GM18502 (cell line): ENCODE data around the gene SLC25A33.
"Not testable (repeated sequence)": the region's sequence is repeated elsewhere in the genome, so short reads cannot be mapped to it uniquely, and the experiment has no call there.

Source experiments
- ATAC-seq: cut with Tn5 transposase; IDR thresholded peaks from one replicate; pipeline ENCODE4 v1.9.1; 2021; ENCODE audit warnings: mild to moderate bottlenecking; ENCODE audit not compliant: unreplicated experiment, poor library complexity

SLC25A33 gene, protein sequence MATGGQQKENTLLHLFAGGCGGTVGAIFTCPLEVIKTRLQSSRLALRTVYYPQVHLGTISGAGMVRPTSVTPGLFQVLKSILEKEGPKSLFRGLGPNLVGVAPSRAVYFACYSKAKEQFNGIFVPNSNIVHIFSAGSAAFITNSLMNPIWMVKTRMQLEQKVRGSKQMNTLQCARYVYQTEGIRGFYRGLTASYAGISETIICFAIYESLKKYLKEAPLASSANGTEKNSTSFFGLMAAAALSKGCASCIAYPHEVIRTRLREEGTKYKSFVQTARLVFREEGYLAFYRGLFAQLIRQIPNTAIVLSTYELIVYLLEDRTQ

GRCh38 chr1:9539165-9539828, at the start of gene SLC25A33:
Gene SLC25A33, plus strand, starts transcription at chr1:9539465. Its CDS starts 227 bp downstream, at chr1:9539692.
- peak; percentile 95 for ATAC-seq

DNA sequence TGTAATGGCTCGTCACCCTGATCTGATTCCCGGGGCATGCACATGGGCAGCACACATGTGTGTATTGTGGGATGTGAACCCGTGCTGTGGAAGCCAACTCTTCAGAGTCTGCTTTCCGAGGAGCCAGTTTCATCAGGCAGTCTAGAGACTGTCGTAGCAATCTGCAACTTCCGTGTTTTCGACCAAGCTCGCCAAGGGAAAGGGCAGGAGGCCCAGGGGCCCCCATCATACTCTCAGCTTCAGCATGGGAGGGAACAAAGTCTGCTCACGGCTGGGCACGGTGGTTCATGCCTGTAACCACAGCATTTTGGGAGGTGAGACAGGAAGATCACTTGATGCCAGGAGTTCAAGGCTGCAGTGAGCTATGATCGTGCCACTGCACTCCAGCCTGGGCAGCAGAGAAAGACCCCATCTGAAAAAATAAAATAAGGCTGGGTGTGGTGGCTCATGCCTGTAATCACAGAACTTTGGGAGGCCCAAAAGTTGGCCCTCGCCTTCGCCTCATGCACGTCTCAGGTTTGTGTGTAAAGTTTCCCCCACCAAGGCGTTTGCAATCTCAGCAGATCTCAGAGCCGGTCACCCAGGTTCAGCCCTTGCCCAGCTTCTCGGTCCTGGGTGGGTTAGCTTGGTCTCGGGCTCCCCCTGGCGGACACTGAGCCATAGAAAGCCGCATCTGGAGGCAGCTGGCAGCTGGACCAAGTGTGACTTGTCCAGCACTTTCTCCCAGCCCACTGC, 48.5 kb upstream of the SLC25A33 start:
- ATAC-seq, result no peak

DNA sequence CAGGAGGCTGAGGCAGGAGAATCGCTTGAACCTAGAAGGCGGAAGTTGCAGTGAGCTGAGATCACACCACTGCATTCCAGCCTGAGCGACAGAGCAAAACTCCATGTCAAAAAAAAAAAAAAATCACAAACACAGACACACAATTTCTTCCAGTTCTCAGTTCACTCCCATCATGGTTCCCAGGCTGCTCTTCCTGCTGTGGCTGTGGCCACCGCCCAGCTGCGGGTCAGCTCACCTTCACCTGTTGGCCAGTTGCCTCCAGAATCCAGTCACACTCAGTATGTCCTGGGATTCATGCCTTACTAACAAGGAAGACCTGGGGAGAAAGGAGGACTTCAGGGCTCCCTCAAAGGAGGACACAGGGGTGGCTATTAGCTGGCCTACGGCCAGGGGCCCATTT, 45.9 kb upstream of the SLC25A33 start:
- no peak for ATAC-seq

GRCh38 chr1:9494936-9495758, 44.1 kb upstream of the SLC25A33 start:
- no peak for ATAC-seq

DNA sequence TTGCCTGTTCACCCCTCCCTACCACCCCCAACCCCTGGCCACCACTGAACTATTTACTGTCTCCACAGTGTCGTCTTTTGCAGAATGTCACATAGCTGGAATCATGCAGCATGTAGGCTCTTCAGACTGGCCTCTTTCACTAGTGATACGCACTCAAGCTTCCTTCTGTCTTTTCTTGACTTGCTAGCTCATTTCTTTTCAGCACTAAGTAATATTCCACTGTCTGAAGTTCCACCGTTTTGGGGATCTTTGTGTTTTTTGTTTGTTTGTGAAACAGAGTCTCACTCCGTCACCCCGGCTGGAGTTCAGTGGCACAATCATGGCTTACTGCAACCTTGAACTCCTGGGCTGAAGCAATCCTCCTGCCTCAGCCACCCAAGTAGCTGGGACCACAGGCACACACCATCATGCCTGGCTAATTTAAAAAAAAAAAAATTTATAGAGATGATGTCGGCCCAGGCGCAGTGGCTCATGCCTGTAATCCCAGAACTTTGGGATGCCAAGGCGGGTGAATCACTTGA, 43.4 kb upstream of the SLC25A33 start:
- no peak for ATAC-seq

DNA sequence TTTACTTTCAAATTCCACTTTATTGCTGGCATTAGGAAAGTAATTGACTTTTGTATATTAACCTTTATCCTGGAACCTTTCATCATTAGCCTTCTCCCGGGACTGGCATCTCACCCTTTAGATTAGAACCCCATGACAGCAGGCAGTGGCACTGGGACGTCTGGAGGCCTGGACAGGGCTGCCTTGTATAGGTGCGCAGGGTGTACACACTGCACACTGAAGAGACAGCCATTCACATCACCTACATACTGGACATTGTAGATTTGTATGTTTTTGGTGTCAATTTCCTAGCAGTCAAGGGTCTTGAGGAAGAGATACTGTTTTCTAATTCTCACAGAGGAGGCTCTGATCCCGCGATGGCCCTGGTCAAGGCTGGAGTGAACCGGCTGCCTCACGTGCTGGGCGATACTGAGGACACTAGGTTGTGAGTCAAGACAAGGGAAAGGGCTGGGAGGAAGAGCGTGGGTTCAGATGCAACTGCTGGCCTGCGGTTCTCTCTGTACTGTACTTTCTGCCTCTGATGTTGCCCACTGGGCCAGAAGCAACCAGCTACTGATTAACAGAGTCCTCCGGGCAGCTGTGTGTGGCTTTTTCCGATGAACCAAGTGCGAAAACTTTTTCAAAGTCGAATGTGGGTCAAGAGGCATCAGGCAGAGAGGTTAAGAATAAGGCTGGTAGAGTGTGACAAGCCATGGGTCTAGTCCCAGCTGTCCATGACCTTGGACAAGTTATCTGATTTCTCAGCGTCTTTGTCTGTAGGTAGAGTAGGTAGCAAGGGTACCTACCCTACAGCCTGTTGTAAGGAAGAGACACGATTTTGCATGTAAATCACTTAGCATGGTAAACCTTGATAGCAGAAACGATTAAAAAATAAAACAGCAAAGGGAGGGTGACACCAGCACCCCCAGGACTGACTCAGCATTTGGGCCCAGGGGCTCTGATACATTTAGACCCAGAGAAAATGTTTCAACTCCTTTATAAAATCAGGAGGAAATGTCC, 38.2 kb upstream of the SLC25A33 start:
- no peak for ATAC-seq

DNA sequence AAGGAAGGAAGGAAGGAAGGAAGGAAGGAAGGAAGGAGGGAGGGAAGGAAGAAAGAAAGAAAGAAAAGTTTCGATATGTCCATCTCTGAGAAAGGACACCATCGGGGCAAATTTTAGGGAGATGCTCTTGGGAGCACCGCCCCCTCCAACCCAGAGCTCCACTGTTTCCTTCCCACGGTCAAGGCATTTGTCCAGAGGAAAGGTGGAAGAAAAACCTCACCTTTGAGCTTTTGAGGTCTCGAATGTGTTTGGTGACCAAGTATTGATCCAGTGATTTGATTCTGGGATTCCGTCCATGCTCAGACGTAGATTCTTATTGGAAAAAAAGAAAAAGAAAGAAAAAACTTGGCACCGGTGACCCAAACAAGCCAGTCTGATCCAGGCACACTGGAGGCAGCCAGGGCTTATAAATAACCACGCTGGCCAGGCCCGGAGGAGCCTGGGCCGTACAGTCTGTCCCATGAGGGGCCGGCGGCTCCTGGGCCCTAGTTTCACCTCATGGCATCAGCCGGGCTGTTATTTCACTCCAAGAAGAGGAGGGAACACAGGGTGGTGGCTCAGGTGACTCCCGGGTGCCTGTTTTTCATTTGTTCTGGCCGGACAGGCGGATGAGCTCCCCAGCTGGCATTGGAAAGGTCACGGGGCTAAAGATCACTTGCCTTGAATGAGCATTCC, 36.1 kb upstream of the SLC25A33 start:
- ATAC-seq, result no peak

GRCh38 chr1:9505143-9505542, 34.1 kb upstream of the SLC25A33 start:
- no peak for ATAC-seq

DNA sequence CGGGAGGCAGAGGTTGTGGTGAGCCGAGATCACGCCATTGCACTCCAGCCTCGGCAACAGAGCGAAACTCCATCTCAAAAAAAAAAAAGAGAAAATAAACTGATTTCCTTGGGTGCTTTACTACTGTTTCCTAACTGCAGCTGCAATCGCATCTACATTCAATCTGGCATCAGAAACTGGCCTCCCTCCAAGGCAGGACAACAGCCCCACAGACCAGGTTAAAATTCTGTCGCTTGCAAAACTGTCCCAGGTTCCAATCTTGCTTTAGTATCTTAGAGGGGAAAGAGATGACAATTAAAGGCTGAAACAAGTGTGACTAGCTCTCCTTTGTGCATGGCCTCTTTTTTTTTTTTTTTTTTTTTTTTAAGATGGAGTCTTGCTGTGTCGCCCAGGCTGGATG, 32.4 kb upstream of the SLC25A33 start:
- no peak for ATAC-seq

- no peak for ATAC-seq
Observed at GRCh38 chr1:9510130-9510529, 29.1 kb upstream of the SLC25A33 start.

- not testable (repeated sequence) for ATAC-seq
Observed at GRCh38 chr1:9515550-9515949, 23.7 kb upstream of the SLC25A33 start.

DNA sequence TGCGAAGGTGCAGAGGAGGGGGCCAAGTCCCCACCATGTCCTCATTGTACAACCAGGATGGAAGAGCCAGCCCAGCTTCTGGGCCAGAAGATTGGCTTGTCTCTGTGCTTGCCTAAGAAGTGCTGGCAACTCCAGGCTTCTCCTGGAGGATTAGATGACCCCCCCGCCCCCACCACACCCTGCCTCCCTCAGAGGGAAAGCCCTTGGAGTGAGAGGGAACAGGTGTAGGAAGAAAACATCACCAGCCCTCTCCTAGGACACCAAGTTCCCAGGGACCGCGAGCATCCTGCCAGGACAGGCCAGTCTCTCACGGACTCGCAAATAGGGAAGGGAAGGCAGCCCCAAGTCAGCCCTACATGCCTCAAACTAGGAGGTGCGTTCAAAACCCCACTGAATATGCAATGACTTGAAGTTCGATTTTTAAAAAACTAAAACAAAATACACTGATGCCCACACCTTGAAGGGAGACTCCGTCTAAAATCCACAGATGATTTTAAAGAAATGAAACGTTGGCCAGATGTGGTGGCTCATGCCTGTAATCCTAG, 20.7 kb upstream of the SLC25A33 start:
- no peak for ATAC-seq

GRCh38 chr1:9520411-9520810, 18.9 kb upstream of the SLC25A33 start:
- ATAC-seq, result no peak

DNA sequence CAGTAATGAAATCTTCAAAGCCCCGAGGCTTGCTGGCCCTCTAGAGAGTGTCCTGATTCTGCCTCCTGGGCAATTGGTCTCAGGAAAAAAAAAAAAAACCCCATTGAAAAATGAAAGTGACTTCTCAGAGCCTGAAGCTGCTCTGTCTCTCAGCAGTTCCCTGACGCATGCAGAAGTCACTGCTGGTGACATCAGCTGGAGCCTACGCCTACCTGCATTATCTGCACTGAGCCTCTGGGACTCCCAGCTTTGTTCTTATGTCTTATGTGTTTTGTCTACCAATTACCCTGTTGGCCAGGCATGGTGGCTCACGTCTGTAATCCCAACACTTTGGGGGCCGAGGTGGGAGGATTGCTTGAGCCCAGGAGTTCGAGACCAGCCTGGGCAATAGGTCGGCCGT, 10.1 kb upstream of the SLC25A33 start:
- no peak for ATAC-seq

GRCh38 chr1:9530320-9530719, 8.9 kb upstream of the SLC25A33 start:
- no peak for ATAC-seq

GRCh38 chr1:9534953-9535352, 4.3 kb upstream of the SLC25A33 start:
- ATAC-seq, result no peak

- ATAC-seq, result no peak
Observed at GRCh38 chr1:9536301-9536700, 3.0 kb upstream of the SLC25A33 start.
